Neural cell (in vitro differentiated cells): ENCODE results near the gene TOMM40.

Source experiments
- CTCF ChIP-seq: fragments of 450-650 bp; IDR thresholded peaks from 2 replicates; pipeline ENCODE4 v1.5.1; 2014; ENCODE audit warnings: antibody characterized with exemption, mild to moderate bottlenecking, moderate library complexity; ENCODE audit not compliant: poor library complexity, severe bottlenecking
- EP300 ChIP-seq: fragments of 450-650 bp; conservative IDR thresholded peaks from 2 replicates; pipeline ENCODE4 v1.6.1; 2014; ENCODE audit warnings: antibody characterized with exemption, mild to moderate bottlenecking, moderate library complexity; ENCODE audit not compliant: poor library complexity, severe bottlenecking
- EZH2 ChIP-seq: fragments of 200-600, 300-800 bp; shearing (Covaris generic), sonication (generic); IDR thresholded peaks from 2 replicates; pipeline ENCODE4 v1.6.1; 2014; ENCODE audit warnings: antibody characterized with exemption, low read length, borderline replicate concordance, mild to moderate bottlenecking; ENCODE audit not compliant: insufficient read depth, poor library complexity, severe bottlenecking
- MXI1 ChIP-seq: fragments of 450-650 bp; conservative IDR thresholded peaks from 2 replicates; pipeline ENCODE4 v1.6.1; 2014; ENCODE audit warnings: antibody characterized with exemption, mild to moderate bottlenecking; ENCODE audit not compliant: poor library complexity, severe bottlenecking
- POLR2AphosphoS5 ChIP-seq: IDR thresholded peaks from 2 replicates; pipeline ENCODE4 v1.6.1; 2012
- RAD21 ChIP-seq: fragments of 450-650 bp; conservative IDR thresholded peaks from 2 replicates; pipeline ENCODE4 v1.6.1; 2014; ENCODE audit warnings: antibody characterized with exemption, mild to moderate bottlenecking, moderate library complexity
- REST ChIP-seq: IDR thresholded peaks from 2 replicates; pipeline ENCODE4 v1.6.1; 2012; ENCODE audit warnings: borderline replicate concordance
- SMC3 ChIP-seq: fragments of 450-650 bp; conservative IDR thresholded peaks from 2 replicates; pipeline ENCODE4 v1.6.1; 2014; ENCODE audit warnings: antibody characterized with exemption, mild to moderate bottlenecking, moderate library complexity; ENCODE audit not compliant: poor library complexity

- TF ChIP-seq EZH2 (no peak), CTCF (no peak), POLR2AphosphoS5 (no peak), REST (no peak), EP300 (no peak), RAD21 (no peak), SMC3 (no peak), MXI1 (no peak)
Measured at GRCh38 chr19:44848812-44849447, 42.1 kb upstream of the TOMM40 start.
